H1 (cell line): ENCODE measurements around the gene MAP4K5. TPM values are rescaled to one million over a fixed set of nuclear protein-coding genes. Genes with fewer than 3 reads are reported as not detected.

Experiments
- CHD7 ChIP-seq: fragments of 300-600 bp; sonication (generic); IDR thresholded peaks from 2 replicates; pipeline ENCODE4 v1.7.1; 2012; ENCODE audit warnings: low read length, moderate library complexity, mild to moderate bottlenecking, inconsistent platforms; ENCODE audit not compliant: insufficient replicate concordance
- HDAC6 ChIP-seq: IDR thresholded peaks from one replicate; pipeline ENCODE4 v1.7.1; 2012; ENCODE audit warnings: low read depth, mild to moderate bottlenecking, inconsistent platforms, low read length, moderate library complexity
- polyA plus RNA-seq, 7 experiments: library from polyadenylated mRNA; depleted of rRNA in 3 of 7; stranded (reverse) in 5 of 7; unstranded in 2 of 7; fragments of >200 nt in 5 of 7; fragments of 200-250 nt in 2 of 7; gene quantifications; 1 replicate in 5 of 7; 2 replicates in 1 of 7; 4 replicates in 1 of 7; pipeline versions ENCODE4 v1.2.1 to v1.2.3, GENCODE V29; 2011 to 2013; ENCODE audit warnings: missing spikeins in 2 of 7, mixed read lengths in 2 of 7
- total RNA-seq: library from RNA; stranded (reverse); fragmentation: NEBNext Ultra II Directional; extraction: Animal tissue kit (Norgen Biotek cat#: 25700); gene quantifications from 2 replicates; pipeline ENCODE4 v1.2.1, GENCODE V29; 2021

Gene MAP4K5
- total and polyA plus RNA-seq, 2 of the 8 experiments (the other 6 are each of a cell fraction or from before 2014, with no cell fraction given): 7.6 to 34.5 TPM

GRCh38 chr14:50453869-50454268 lies 78.5 kb downstream of the MAP4K5 start (continued):
- no peak for TF ChIP-seq CHD7
- TF ChIP-seq HDAC6: no peak
